HCT116 (cell line): ENCODE results near the gene SLC12A1. TPM values are rescaled to one million over a fixed set of nuclear protein-coding genes. Genes with fewer than 3 reads are reported as not detected.

Experiments used
- ATAC-seq: fragments of 200-7000 bp; cut with Tn5 transposase; 2 replicates; pipeline ENCODE4 v1.9.1; 2020; ENCODE audit warnings: mild to moderate bottlenecking, moderate library complexity
- BruUV-seq: library from RNA; stranded (reverse); fragments of 400-500 nt; replicated peaks from 2 replicates; lab custom pipeline; 2021; lab: Mats Ljungman, UMichigan
- CTCF ChIA-PET: fragments of 300-600 bp; sonication (Branson Sonifier 250); formaldehyde crosslinking; loops from one replicate; lab custom pipeline; 2021; ENCODE audit warnings: antibody characterized with exemption; lab: Charles Lee
- POLR2A ChIA-PET: fragments of 300-600, 350-600 bp; sonication (Branson Sonifier 250); formaldehyde crosslinking; loops from one replicate; lab custom pipeline; 2021; ENCODE audit warnings: antibody characterized with exemption; lab: Charles Lee
- RAD21 ChIA-PET, 2 experiments: fragments of 300-600 bp; sonication (Branson Sonifier 250); formaldehyde crosslinking; loops; one replicate each; lab custom pipeline; 2023; ENCODE audit warnings: low total read pairs in 2 of 2; ENCODE audit not compliant: uncharacterized antibody in 2 of 2, unreplicated experiment in 2 of 2, low non-redundant PET in 1 of 2; lab: Charles Lee
- DNase-seq: peaks from one replicate; pipeline ENCODE4 v3.0.0-alpha.2; 2010; ENCODE audit warnings: low read depth, low spot score
- H2AFZ ChIP-seq: fragments of 200-600 bp; shearing (Covaris generic), sonication (generic); 2 replicates; pipeline ENCODE4 v1.6.1; 2017; ENCODE audit warnings: low read depth, mixed run types, mixed read lengths, antibody characterized with exemption, low read length; ENCODE audit not compliant: poor library complexity, severe bottlenecking
- H3K27ac ChIP-seq: 2 replicates; pipeline ENCODE4 v1.5.1; 2012; ENCODE audit warnings: low read depth, low read length
- H3K27me3 ChIP-seq: fragments of 200-600 bp; sonication (generic); 2 replicates; pipeline ENCODE4 v1.6.1; 2016; ENCODE audit warnings: mixed run types, low read length, mixed read lengths; ENCODE audit not compliant: insufficient read depth
- H3K36me3 ChIP-seq, 2 experiments: fragments of 200-500 bp in 1 of 2; fragments of 200-600 bp in 1 of 2; sonication (Bioruptor generic) in 1 of 2; sonication (generic) in 1 of 2; 2 replicates each; pipeline versions ENCODE4 v1.5.1 to v1.6.1; 2014 to 2016; ENCODE audit warnings: low read length in 2 of 2, inconsistent platforms in 1 of 2, mixed read lengths in 1 of 2, mixed run types in 1 of 2; ENCODE audit not compliant: insufficient read depth in 2 of 2, control insufficient read depth in 1 of 2
- H3K4me1 ChIP-seq, 2 experiments: fragments of 200-600 bp in 1 of 2; sonication (generic) in 1 of 2; 2 replicates each; pipeline versions ENCODE4 v1.5.1 to v1.6.1; 2012 to 2017; ENCODE audit warnings: low read length in 2 of 2, inconsistent platforms in 1 of 2, mild to moderate bottlenecking in 1 of 2, mixed read lengths in 1 of 2, mixed run types in 1 of 2, moderate library complexity in 1 of 2; ENCODE audit not compliant: insufficient read depth in 2 of 2, control insufficient read depth in 1 of 2
- H3K4me2 ChIP-seq: fragments of 200-600 bp; sonication (generic); 2 replicates; pipeline ENCODE4 v1.6.1; 2017; ENCODE audit warnings: mixed run types, low read length, mixed read lengths
- H3K4me3 ChIP-seq, 2 experiments: fragments of 200-600 bp in 1 of 2; sonication (generic) in 1 of 2; replicated peaks in 1 of 2; 2 replicates each; pipeline ENCODE4 v1.5.1; 2011 to 2016; ENCODE audit warnings: low read length in 2 of 2, control low read depth in 1 of 2, low read depth in 1 of 2, mild to moderate bottlenecking in 1 of 2, mixed read lengths in 1 of 2, mixed run types in 1 of 2
- H3K79me2 ChIP-seq: fragments of 200-600 bp; sonication (generic); 2 replicates; pipeline ENCODE4 v1.6.1; 2017; ENCODE audit warnings: mild to moderate bottlenecking, mixed run types, low read length, moderate library complexity, mixed read lengths; ENCODE audit not compliant: insufficient read depth
- H3K9ac ChIP-seq: fragments of 200-600 bp; sonication (generic); 2 replicates; pipeline ENCODE4 v1.6.1; 2016; ENCODE audit warnings: low read length, mixed read lengths
- H3K9me2 ChIP-seq: fragments of 200-600 bp; sonication (generic), shearing (Covaris generic); 2 replicates; pipeline ENCODE4 v1.6.1; 2017; ENCODE audit warnings: mixed run types, mild to moderate bottlenecking, moderate library complexity; ENCODE audit not compliant: insufficient read depth
- H3K9me3 ChIP-seq, 2 experiments: fragments of 200-500 bp in 1 of 2; fragments of 200-600 bp in 1 of 2; sonication (Bioruptor generic) in 1 of 2; sonication (generic) in 1 of 2; 2 replicates each; pipeline ENCODE4 v1.6.1; 2014 to 2017; ENCODE audit warnings: low read length in 2 of 2, mixed read lengths in 2 of 2, inconsistent platforms in 1 of 2, low read depth in 1 of 2, mild to moderate bottlenecking in 1 of 2, mixed run types in 1 of 2, moderate library complexity in 1 of 2; ENCODE audit not compliant: control insufficient read depth in 1 of 2, insufficient read depth in 1 of 2
- H4K20me1 ChIP-seq: fragments of 200-600 bp; sonication (generic), shearing (Covaris generic); 2 replicates; pipeline ENCODE4 v1.6.1; 2017; ENCODE audit warnings: mixed run types, mild to moderate bottlenecking, moderate library complexity; ENCODE audit not compliant: insufficient read depth
- CTCF ChIP-seq, 3 experiments: fragments of 200-600 bp in 1 of 3; sonication (generic) in 1 of 3; IDR thresholded peaks in 2 of 3; conservative IDR thresholded peaks in 1 of 3; 2 replicates each; pipeline ENCODE4 v1.5.1; 2012 to 2017; ENCODE audit warnings: low read depth in 2 of 3, low read length in 2 of 3, antibody characterized with exemption in 1 of 3, borderline replicate concordance in 1 of 3, control low read depth in 1 of 3, mild to moderate bottlenecking in 1 of 3, mixed read lengths in 1 of 3, mixed run types in 1 of 3, moderate library complexity in 1 of 3; ENCODE audit not compliant: insufficient read depth in 1 of 3
- ELF1 ChIP-seq: IDR thresholded peaks from 2 replicates; pipeline ENCODE4 v1.6.1; 2012; ENCODE audit warnings: low read depth, borderline replicate concordance
- EZH2phosphoT487 ChIP-seq: fragments of 200-600 bp; IDR thresholded peaks from 2 replicates; pipeline ENCODE4 v1.6.1; 2018; ENCODE audit warnings: antibody characterized with exemption, borderline replicate concordance
- FOSL1 ChIP-seq: IDR thresholded peaks from 2 replicates; pipeline ENCODE4 v1.6.1; 2012; ENCODE audit warnings: low read depth
- SIN3A ChIP-seq: IDR thresholded peaks from 2 replicates; pipeline ENCODE4 v1.6.1; 2012; ENCODE audit warnings: low read depth
- TCF7L2 ChIP-seq: IDR thresholded peaks from 2 replicates; pipeline ENCODE4 v1.7.0; 2011; ENCODE audit warnings: borderline replicate concordance, inconsistent platforms; ENCODE audit not compliant: insufficient read depth, insufficient read length; ENCODE audit errors: extremely low read depth
- YY1 ChIP-seq: IDR thresholded peaks from 2 replicates; pipeline ENCODE4 v1.6.1; 2011; ENCODE audit warnings: low read length, low read depth, moderate library complexity, mild to moderate bottlenecking; ENCODE audit not compliant: insufficient replicate concordance; ENCODE audit errors: extremely low read depth
- intact Hi-C: fragments of 100-400 bp; cut with micrococcal nuclease; formaldehyde crosslinking; loops from 2 replicates; pipeline ENCODE4 v1.10.0; 2022
- total RNA-seq: library from RNA; stranded (reverse); gene quantifications from one replicate; pipeline ENCODE4 v1.2.1, GENCODE V29; 2021; ENCODE audit not compliant: unreplicated experiment

Gene SLC12A1
- total RNA-seq, 1 experiment from 2014 or later = not detected

- no peak overlapping the region for H3K9ac ChIP-seq
- intact Hi-C loops = no loop called here
- H3K36me3 ChIP-seq = no peaks in the 10 kb centered on the region
- ChIA-PET CTCF (no interaction called here), RAD21 (no interaction called here), POLR2A (no interaction called here)
- no peaks in the 10 kb centered on the region for H3K4me1 ChIP-seq
- DNase-seq = no peak
- no peaks in the 10 kb centered on the region for H3K9me2 ChIP-seq
- no peaks in the 10 kb centered on the region for H4K20me1 ChIP-seq
- H3K27ac ChIP-seq = no peak overlapping the region
- ATAC-seq = no peak
- no peak overlapping the region for H2AFZ ChIP-seq
- no peak overlapping the region for H3K4me3 ChIP-seq
- no peak overlapping the region for H3K4me2 ChIP-seq
- peaks cover 11% of the 10 kb centered on the region; the same call in 1 of the 2 replicates for H3K27me3 ChIP-seq
- H3K79me2 ChIP-seq = no peaks in the 10 kb centered on the region
- no peak for TF ChIP-seq ELF1
- no peak for TF ChIP-seq SIN3A
- TF ChIP-seq TCF7L2 = no peak
- no peak for TF ChIP-seq FOSL1
- no peak for TF ChIP-seq EZH2phosphoT487
- TF ChIP-seq YY1 = no peak
- no peaks in the 10 kb centered on the region for H3K9me3 ChIP-seq
- BruUV-seq = no TSS peak
Observed at GRCh38 chr15:48239334-48239733, 33.2 kb downstream of the SLC12A1 start.

- H3K9me3 ChIP-seq = no peaks in the 10 kb centered on the region
- no peak for TF ChIP-seq SIN3A
- TF ChIP-seq CTCF (IDR thresholded peaks at IDR 0.05 in 2 of 3, conservative IDR thresholded peaks at IDR 0.05 in 1 of 3; ENCODE audit: borderline replicate concordance in 1 of 3, insufficient read depth in 1 of 3, low read depth in 2 of 3, low read length in 2 of 3) = no peak
- no peaks in the 10 kb centered on the region for H3K4me1 ChIP-seq
- no peak overlapping the region for H2AFZ ChIP-seq
- H3K79me2 ChIP-seq = no peaks in the 10 kb centered on the region
- POLR2A ChIA-PET = no interaction called here
- no peak for ATAC-seq
- no peak overlapping the region for H3K9ac ChIP-seq
- DNase-seq = no peak
- H3K9me2 ChIP-seq = no peaks in the 10 kb centered on the region
- BruUV-seq = no TSS peak
- peaks cover 4% of the 10 kb centered on the region; the same call in 1 of the 2 replicates for H3K27me3 ChIP-seq
- no peak overlapping the region for H3K4me3 ChIP-seq
- H4K20me1 ChIP-seq = no peaks in the 10 kb centered on the region
- H3K27ac ChIP-seq = no peak overlapping the region
- RAD21 ChIA-PET = no interaction called here
- CTCF ChIA-PET = no interaction called here
- no peaks in the 10 kb centered on the region for H3K36me3 ChIP-seq
- intact Hi-C loops = no loop called here
- H3K4me2 ChIP-seq = no peak overlapping the region
Observed at GRCh38 chr15:48242015-48242414, 35.9 kb downstream of the SLC12A1 start.
